GM12878 (cell line): ENCODE data around the gene ANKRD17. TPM values are rescaled to one million over a fixed set of nuclear protein-coding genes. Genes with fewer than 3 reads are reported as not detected.

ENCODE experiments used
- BACH1 ChIP-seq: fragments of 450-650 bp; IDR thresholded peaks from 2 replicates; pipeline ENCODE4 v1.6.1; 2017; ENCODE audit warnings: mild to moderate bottlenecking, borderline replicate concordance
- BCL11A ChIP-seq: IDR thresholded peaks from 2 replicates; pipeline ENCODE4 v1.6.1; 2011; ENCODE audit warnings: low read depth, low read length
- CEBPB ChIP-seq, 2 experiments: fragments of 150-350 bp in 1 of 2; IDR thresholded peaks; 2 replicates each; pipeline ENCODE4 v1.6.1; 2012 to 2014; ENCODE audit warnings: low read depth in 2 of 2, low read length in 2 of 2, borderline replicate concordance in 1 of 2, inconsistent platforms in 1 of 2
- CEBPZ ChIP-seq: fragments of 150-350 bp; IDR thresholded peaks from 2 replicates; pipeline ENCODE4 v1.6.1; 2016; ENCODE audit warnings: low read depth, low read length
- IKZF2 ChIP-seq, 2 experiments: fragments of 450-650 bp; IDR thresholded peaks; 2 replicates each; pipeline ENCODE4 v1.6.1; 2017; ENCODE audit warnings: mild to moderate bottlenecking in 2 of 2, moderate library complexity in 2 of 2
- MEF2A ChIP-seq: IDR thresholded peaks from 2 replicates; pipeline ENCODE4 v1.6.1; 2011; ENCODE audit warnings: low read depth, mild to moderate bottlenecking, low read length, moderate library complexity; ENCODE audit not compliant: insufficient read depth
- MLLT1 ChIP-seq: fragments of 450-650 bp; IDR thresholded peaks from 2 replicates; pipeline ENCODE4 v1.6.1; 2016; ENCODE audit warnings: mild to moderate bottlenecking
- NFXL1 ChIP-seq: fragments of 450-650 bp; IDR thresholded peaks from 2 replicates; pipeline ENCODE4 v1.6.1; 2017; ENCODE audit warnings: antibody characterized with exemption, mild to moderate bottlenecking, borderline replicate concordance
- NFYB ChIP-seq: IDR thresholded peaks from 2 replicates; pipeline ENCODE4 v1.6.1; 2011; ENCODE audit warnings: low read depth, mild to moderate bottlenecking, low read length, improper control_type of control experiment, moderate library complexity; ENCODE audit not compliant: insufficient read depth
- RUNX3 ChIP-seq: IDR thresholded peaks from 2 replicates; pipeline ENCODE4 v1.6.1; 2012; ENCODE audit warnings: low read length, inconsistent platforms
- SMAD1 ChIP-seq: fragments of 450-650 bp; IDR thresholded peaks from 2 replicates; pipeline ENCODE4 v1.6.1; 2018; ENCODE audit warnings: mild to moderate bottlenecking, low read depth; ENCODE audit not compliant: partially characterized antibody
- SP1 ChIP-seq: IDR thresholded peaks from one replicate; pipeline ENCODE4 v1.6.1; 2011; ENCODE audit warnings: low read depth, low read length
- SUPT20H ChIP-seq: IDR thresholded peaks from 2 replicates; pipeline ENCODE4 v1.6.1; 2011; ENCODE audit warnings: low read depth, mild to moderate bottlenecking, low read length, moderate library complexity, borderline replicate concordance; ENCODE audit not compliant: control insufficient read depth
- TAF1 ChIP-seq: IDR thresholded peaks from 2 replicates; pipeline ENCODE4 v1.6.1; 2011; ENCODE audit warnings: mild to moderate bottlenecking, low read depth, low read length, borderline replicate concordance
- WRNIP1 ChIP-seq: IDR thresholded peaks from 2 replicates; pipeline ENCODE4 v1.6.1; 2011; ENCODE audit warnings: low read depth, low read length, improper control_type of control experiment, borderline replicate concordance
- ZBTB33 ChIP-seq: fragments of 450-650 bp; IDR thresholded peaks from 2 replicates; pipeline ENCODE4 v1.6.1; 2017; ENCODE audit warnings: mild to moderate bottlenecking
- ZBTB4 ChIP-seq: fragments of 450-650 bp; formaldehyde crosslinking; IDR thresholded peaks from 2 replicates; pipeline ENCODE4 v1.4.0; 2022; ENCODE audit warnings: mild to moderate bottlenecking, moderate library complexity
- ZNF207 ChIP-seq: fragments of 450-650 bp; IDR thresholded peaks from 2 replicates; pipeline ENCODE4 v1.6.1; 2014; ENCODE audit warnings: antibody characterized with exemption, mild to moderate bottlenecking, borderline replicate concordance
- ZSCAN29 ChIP-seq: fragments of 450-650 bp; IDR thresholded peaks from 2 replicates; pipeline ENCODE4 v1.6.1; 2017; ENCODE audit warnings: mild to moderate bottlenecking, moderate library complexity
- polyA plus RNA-seq, 11 experiments: library from polyadenylated mRNA; depleted of rRNA in 4 of 11; unstranded in 6 of 11; stranded (reverse) in 5 of 11; fragments of >200 nt; fragmentation: Nextera tagmentation in 4 of 11; fragmentation: Illumina TruSeq in 1 of 11; extraction: Ambion mirVana in 4 of 11; extraction: Trizol in 1 of 11; gene quantifications; 1 replicate in 1 of 11; 2 replicates in 10 of 11; pipeline versions ENCODE4 v1.2.1 to v1.2.3, GENCODE V29; 2011 to 2016; ENCODE audit warnings: inconsistent platforms in 2 of 11, missing spikeins in 2 of 11, low read depth in 1 of 11
- total RNA-seq, 4 experiments: library from RNA; depleted of rRNA in 3 of 4; stranded (reverse); fragments of >200 nt in 3 of 4; fragmentation: Illumina TruSeq in 1 of 4; extraction: Trizol in 1 of 4; gene quantifications; 2 replicates each; pipeline versions ENCODE4 v1.2.1 to v1.2.3, GENCODE V29; 2013 to 2021

The ANKRD17 gene
- total and polyA plus RNA-seq, 10 of the 15 experiments (the other 5 are each of a cell fraction or from before 2014, with no cell fraction given) = 11.7 to 46.5 (median 32.6) TPM

GRCh38 chr4:73069338-73070073, 189.1 kb downstream of the ANKRD17 start, which contains the start of gene COX18 (continued):
- peak; percentile 70 for TF ChIP-seq SP1
- no peak for TF ChIP-seq ZBTB33
- TF ChIP-seq BACH1 = peak; percentile 60
- peak; percentile 66 for TF ChIP-seq TAF1
- TF ChIP-seq MLLT1 = no peak
- no peak for TF ChIP-seq SUPT20H
- peak in 1 of 2 experiments; percentile 67; a peak in 1 of 4 replicates for TF ChIP-seq CEBPB (IDR thresholded peaks at IDR 0.05; ENCODE audit: borderline replicate concordance in 1 of 2, low read depth in 2 of 2, low read length in 2 of 2)
- 0 out of 2 replicates have a peak, but pooled peaks have one; percentile 15 for TF ChIP-seq NFYB
- peak; percentile 58; the same call in 1 of the 2 replicates for TF ChIP-seq ZSCAN29
- TF ChIP-seq ZNF207 = no peak
- TF ChIP-seq ZBTB4 = no peak
- 0 out of 2 replicates have a peak, but pooled peaks have one; percentile 14 for TF ChIP-seq BCL11A
- no peak; the same call in 1 of the 2 replicates for TF ChIP-seq RUNX3
- no peak for TF ChIP-seq NFXL1
- TF ChIP-seq SMAD1 = no peak
- no peak for TF ChIP-seq IKZF2 (IDR thresholded peaks at IDR 0.05)
- no peak for TF ChIP-seq MEF2A
- no peak for TF ChIP-seq WRNIP1
- no peak for TF ChIP-seq CEBPZ
